GM12801 (cell line): Measurements from ENCODE around the gene HCAR2.

Experiments used
- TF ChIP-seq, protein P1 (sequence below): IDR thresholded peaks from one replicate; pipeline ENCODE4 v1.5.1; 2011; ENCODE audit warnings: control low read depth; ENCODE audit not compliant: insufficient read length; ENCODE audit errors: extremely low read depth

Gene HCAR2

DNA sequence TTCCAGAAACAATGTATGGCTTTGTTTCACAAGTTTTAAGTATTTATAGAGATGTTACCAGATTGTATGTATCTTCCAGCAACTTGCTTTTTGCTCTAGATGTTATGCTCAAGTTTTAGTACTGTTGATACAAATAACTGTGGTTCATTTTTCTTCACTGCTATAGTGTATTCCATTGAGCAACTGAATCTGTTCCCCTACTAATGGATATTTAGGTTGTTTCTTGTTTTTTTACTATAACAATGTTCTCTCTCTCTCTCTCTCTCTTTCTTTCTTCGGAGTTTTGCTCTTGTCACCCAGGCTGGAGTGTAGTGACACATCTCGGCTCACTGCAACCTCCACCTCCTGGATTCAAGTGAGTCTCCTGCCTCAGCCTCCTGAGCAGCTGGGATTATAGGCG, 16.6 kb downstream of the HCAR2 start:
- TF ChIP-seq, protein P1, sequence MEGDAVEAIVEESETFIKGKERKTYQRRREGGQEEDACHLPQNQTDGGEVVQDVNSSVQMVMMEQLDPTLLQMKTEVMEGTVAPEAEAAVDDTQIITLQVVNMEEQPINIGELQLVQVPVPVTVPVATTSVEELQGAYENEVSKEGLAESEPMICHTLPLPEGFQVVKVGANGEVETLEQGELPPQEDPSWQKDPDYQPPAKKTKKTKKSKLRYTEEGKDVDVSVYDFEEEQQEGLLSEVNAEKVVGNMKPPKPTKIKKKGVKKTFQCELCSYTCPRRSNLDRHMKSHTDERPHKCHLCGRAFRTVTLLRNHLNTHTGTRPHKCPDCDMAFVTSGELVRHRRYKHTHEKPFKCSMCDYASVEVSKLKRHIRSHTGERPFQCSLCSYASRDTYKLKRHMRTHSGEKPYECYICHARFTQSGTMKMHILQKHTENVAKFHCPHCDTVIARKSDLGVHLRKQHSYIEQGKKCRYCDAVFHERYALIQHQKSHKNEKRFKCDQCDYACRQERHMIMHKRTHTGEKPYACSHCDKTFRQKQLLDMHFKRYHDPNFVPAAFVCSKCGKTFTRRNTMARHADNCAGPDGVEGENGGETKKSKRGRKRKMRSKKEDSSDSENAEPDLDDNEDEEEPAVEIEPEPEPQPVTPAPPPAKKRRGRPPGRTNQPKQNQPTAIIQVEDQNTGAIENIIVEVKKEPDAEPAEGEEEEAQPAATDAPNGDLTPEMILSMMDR: no peak

DNA sequence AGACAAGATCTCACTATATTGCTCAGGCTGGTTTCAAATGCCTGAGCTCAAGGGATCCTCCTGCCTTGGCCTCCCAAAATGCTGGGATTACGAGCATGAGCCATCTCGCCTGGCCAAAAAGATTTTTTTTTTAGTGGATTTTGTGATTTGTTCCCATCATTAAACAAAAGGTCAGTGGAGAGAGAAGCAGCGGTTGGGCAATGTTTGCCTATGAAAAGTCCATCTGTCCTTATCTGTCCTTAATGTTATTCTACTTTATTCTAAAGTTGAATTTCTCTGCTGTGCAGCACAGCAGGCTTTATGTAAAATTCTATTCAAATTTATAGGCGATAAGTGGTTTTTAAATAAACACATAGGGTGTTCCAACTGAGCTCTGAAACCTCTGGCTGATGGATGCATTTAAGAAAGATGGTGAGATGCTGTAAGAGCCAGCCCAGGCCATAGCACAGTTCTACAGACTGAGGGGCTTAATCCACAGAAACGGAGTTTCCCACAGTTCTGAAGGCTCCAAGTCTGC, 18.8 kb downstream of the HCAR2 start:
- TF ChIP-seq, protein P1: no peak

DNA sequence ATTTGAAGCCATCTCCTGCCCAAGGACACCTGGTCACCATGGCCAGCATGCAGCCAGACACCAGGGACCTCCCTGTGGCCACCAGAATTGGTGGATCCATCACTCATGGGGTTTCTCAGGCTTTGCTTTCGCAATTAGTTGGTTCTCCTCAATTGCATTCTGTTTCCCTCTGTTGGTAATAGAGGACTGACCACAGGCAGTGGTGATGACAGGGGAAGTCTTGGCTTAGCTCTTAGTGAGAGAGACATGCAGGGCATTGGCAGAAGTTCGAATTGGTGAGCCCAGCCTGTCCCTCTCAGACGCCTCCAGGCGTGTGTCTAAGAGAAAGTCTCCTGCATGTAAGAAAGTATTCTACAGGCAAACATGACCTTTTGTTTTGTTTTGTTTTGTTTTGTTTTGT, 21.3 kb downstream of the HCAR2 start:
- TF ChIP-seq, protein P1: no peak

DNA sequence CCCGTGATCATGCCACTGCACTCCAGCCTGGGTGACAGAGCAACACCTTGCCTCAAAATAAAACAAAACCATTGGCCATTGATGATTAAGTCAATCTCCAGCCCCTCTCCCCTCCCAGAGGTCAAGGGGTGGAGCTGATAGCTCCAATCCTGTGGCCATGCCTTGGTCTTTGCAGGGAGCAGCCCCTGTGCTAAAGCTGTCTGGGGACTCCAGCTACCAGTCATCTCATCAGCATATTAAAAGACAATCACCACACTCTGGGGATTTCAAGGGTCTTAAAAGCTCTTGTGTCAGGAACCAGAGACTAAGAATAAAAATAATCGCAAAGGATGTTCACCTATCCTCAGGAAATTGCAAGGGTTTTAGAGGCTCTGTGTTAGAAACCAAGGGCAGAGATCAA, 30.6 kb downstream of the HCAR2 start:
- TF ChIP-seq, protein P1: no peak

DNA sequence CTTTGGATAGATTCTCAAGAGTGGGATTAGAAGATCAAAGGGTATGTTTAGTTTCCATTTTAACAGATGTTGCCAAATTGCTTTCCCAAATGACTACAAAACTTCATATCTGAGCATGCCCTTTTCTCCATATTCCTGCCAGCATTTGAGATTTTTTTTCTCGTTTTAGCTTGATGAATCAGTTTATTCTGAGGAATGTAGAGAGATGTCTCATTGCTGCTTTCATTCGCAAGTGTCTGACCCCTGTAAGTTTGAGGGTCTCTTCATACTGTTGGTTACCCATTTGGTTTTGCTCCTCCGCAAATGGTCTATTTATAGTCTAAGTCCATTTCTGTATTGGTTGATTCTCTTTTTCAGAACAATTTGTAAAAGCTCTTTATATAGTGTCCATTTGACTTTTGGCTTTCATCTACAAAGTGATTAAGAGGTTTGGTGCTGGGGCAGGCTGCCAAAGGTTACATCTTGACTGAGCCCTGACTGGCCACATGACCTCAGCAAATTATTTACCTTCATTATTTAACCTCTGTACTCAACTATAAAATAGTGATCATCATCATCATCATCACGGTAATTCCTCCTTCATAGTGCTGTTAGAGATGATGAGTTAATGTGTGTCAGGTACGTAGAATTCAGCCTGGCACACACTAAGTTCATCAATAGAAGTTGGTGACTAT, 33.6 kb downstream of the HCAR2 start:
- TF ChIP-seq, protein P1: no peak

DNA sequence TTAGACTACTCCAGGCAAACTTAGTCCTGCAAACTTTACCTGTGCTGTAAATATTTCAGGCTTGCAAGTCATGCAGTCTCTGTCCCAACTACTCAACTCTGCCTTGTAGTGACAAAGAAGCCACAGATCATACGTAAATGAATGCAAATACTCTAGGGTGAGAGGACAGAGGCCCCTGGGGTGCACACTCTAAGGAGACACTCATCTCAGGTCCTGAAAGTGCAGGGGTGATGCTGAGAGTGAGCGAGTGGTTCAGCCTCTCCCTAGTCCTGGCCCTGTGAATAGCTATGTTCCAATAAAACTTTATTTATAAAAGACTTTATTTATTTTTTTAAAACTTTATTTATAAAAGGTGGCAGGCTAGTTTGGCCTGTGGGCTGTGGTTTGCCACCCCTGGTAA, 34.9 kb downstream of the HCAR2 start:
- TF ChIP-seq, protein P1: no peak

DNA sequence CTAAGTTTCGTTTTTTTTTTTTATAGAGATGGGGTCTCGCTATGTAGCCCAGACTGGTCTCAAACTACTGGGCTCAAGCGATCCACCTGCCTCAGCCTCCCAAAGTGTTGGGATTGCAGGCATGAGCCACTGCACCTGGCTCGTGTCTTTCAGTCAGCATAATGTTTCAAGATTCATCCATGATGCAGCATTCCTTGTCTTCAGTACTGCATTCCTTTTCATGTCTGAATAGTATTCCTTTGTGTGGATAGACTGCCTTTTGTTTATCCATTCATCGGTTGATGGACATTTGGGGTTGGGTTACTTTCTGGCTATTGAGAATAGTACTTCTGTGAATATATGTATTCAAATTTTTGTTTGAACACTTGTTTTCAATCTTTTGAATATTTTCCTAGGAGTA, 37.4 kb downstream of the HCAR2 start:
- TF ChIP-seq, protein P1: no peak

DNA sequence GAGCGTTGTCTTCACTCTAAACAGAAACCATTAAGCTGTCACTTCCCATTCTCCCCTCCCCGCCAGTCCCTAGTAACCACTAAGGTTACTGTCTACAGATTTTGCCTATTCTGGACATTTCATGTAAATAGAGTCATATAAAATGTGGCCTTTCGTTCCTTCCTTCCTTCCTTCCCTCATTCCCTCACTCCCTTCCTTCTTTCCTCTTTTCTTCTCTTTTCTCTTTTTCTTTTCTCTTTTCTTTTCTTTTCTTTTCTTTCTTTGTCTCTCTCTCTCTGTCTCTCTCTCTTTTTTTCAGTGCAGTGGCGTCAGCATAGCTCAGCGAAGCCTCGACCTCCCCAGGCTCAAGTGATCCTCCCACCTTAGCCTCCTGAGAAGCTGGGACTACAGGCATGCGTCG, 37.8 kb downstream of the HCAR2 start:
- TF ChIP-seq, protein P1: no peak
